Thoracic aorta (tissue), 2 donors: ENCODE results near the gene TSC1. TPM values are rescaled to one million over a fixed set of nuclear protein-coding genes. Genes with fewer than 3 reads are reported as not detected.

Experiments
- ATAC-seq: fragments of 150-250 bp; one replicate; pipeline ENCODE4 v1.8.0; 2017; ENCODE audit warnings: low read depth; ENCODE audit not compliant: insufficient number of reproducible peaks, low FRiP score
- DNase-seq: peaks from one replicate; pipeline ENCODE4 v3.0.0-alpha.2; 2020; ENCODE audit warnings: low spot score
- H3K27ac ChIP-seq, 2 donors: fragments of 200-600 bp; sonication (generic); 1 replicate in 1 of 2; 2 replicates in 1 of 2; pipeline ENCODE4 v1.5.1; 2016; ENCODE audit warnings: mild to moderate bottlenecking in 2 of 2, moderate library complexity in 2 of 2
- H3K27me3 ChIP-seq: fragments of 200-600 bp; sonication (generic); replicated peaks from 2 replicates; pipeline ENCODE4 v1.6.0; 2016; ENCODE audit warnings: mild to moderate bottlenecking; ENCODE audit not compliant: insufficient read depth
- H3K36me3 ChIP-seq: fragments of 200-600 bp; sonication (generic); one replicate; pipeline ENCODE4 v1.5.1; 2016
- H3K4me1 ChIP-seq, 2 donors: fragments of 200-600 bp; sonication (generic); 1 replicate in 1 of 2; 2 replicates in 1 of 2; pipeline versions ENCODE4 v1.5.1 to v1.6.0; 2016; ENCODE audit warnings: low read depth in 2 of 2, mild to moderate bottlenecking in 1 of 2; ENCODE audit not compliant: control insufficient read depth in 1 of 2
- H3K4me3 ChIP-seq: fragments of 200-600 bp; sonication (generic); 2 replicates; pipeline ENCODE4 v1.5.1; 2016; ENCODE audit warnings: mild to moderate bottlenecking
- H3K9me3 ChIP-seq: fragments of 200-600 bp; sonication (generic); 2 replicates; pipeline ENCODE4 v1.5.1; 2016
- CTCF ChIP-seq: fragments of 200-600 bp; sonication (generic); IDR thresholded peaks from one replicate; pipeline ENCODE4 v1.5.1; 2019; ENCODE audit warnings: antibody characterized with exemption
- total RNA-seq, 2 donors: library from RNA; depleted of rRNA; stranded (reverse); fragments of >200 nt; gene quantifications; one replicate each; pipeline versions ENCODE4 v1.1.0 to v1.2.3, GENCODE V29; 2016

Gene TSC1
- total RNA-seq, 2 donors from 2014 or later = 36.1 to 65.4 TPM

- ATAC-seq (no peak), DNase-seq (no peak)
- no peak overlapping the region for H3K27ac ChIP-seq
- H3K4me3 ChIP-seq = no peak overlapping the region
- H3K4me1 ChIP-seq = no peaks in the 10 kb centered on the region
- peaks cover 6% of the 10 kb centered on the region for H3K36me3 ChIP-seq
- H3K27me3 ChIP-seq = no peaks in the 10 kb centered on the region
- TF ChIP-seq CTCF = no peak
- H3K9me3 ChIP-seq = no peaks in the 10 kb centered on the region
Observed at GRCh38 chr9:132886334-132886725, 58.1 kb downstream of the TSC1 start.

- Histone ChIP-seq H3K4me3 (no peak overlapping the region), H3K4me1 (no peaks in the 10 kb centered on the region), H3K36me3 (peaks cover 3% of the 10 kb centered on the region), H3K27ac (no peak overlapping the region), H3K27me3 (no peaks in the 10 kb centered on the region), H3K9me3 (no peaks in the 10 kb centered on the region)
- DNase-seq (no peak), ATAC-seq (no peak)
- TF ChIP-seq CTCF = no peak
Observed at GRCh38 chr9:132885720-132886333, 58.6 kb downstream of the TSC1 start.

GRCh38 chr9:132883349-132884294, 60.8 kb downstream of the TSC1 start:
- H3K27ac ChIP-seq = no peak overlapping the region
- ATAC-seq = no peak
- peaks cover 3% of the 10 kb centered on the region for H3K36me3 ChIP-seq
- H3K4me3 ChIP-seq = no peak overlapping the region
- H3K4me1 ChIP-seq = no peaks in the 10 kb centered on the region
- no peak for TF ChIP-seq CTCF
- DNase-seq = no peak
- H3K27me3 ChIP-seq = no peaks in the 10 kb centered on the region
- H3K9me3 ChIP-seq = no peaks in the 10 kb centered on the region

GRCh38 chr9:132882616-132883015, 61.8 kb downstream of the TSC1 start:
- DNase-seq (no peak), ATAC-seq (no peak)
- Histone ChIP-seq H3K4me1 (peaks cover 0 to 2% of the 10 kb centered on the region in 2 donors), H3K36me3 (peaks cover 3% of the 10 kb centered on the region), H3K27ac (no peak overlapping the region), H3K27me3 (no peaks in the 10 kb centered on the region), H3K4me3 (no peak overlapping the region), H3K9me3 (no peaks in the 10 kb centered on the region)
- no peak for TF ChIP-seq CTCF

GRCh38 chr9:132881826-132882225, 62.6 kb downstream of the TSC1 start:
- H3K27ac ChIP-seq = no peak overlapping the region
- no peaks in the 10 kb centered on the region for H3K27me3 ChIP-seq
- no peak for DNase-seq
- H3K9me3 ChIP-seq = no peaks in the 10 kb centered on the region
- peaks cover 0 to 5% of the 10 kb centered on the region in 2 donors for H3K4me1 ChIP-seq
- H3K36me3 ChIP-seq = peaks cover 3% of the 10 kb centered on the region
- no peak overlapping the region for H3K4me3 ChIP-seq
- no peak for TF ChIP-seq CTCF
- no peak for ATAC-seq
